Sigmoid colon (tissue), 7 donors: ENCODE measurements around the gene MIOX. TPM values are rescaled to one million over a fixed set of nuclear protein-coding genes. Genes with fewer than 3 reads are reported as not detected.

ENCODE experiments used
- DNase-seq: peaks from one replicate; pipeline ENCODE4 v3.0.0-alpha.2; 2019
- H3K27ac ChIP-seq, 4 donors: fragments of 200-600 bp; sonication (generic); one replicate each; pipeline ENCODE4 v1.5.1; 2016 to 2019; ENCODE audit warnings: mild to moderate bottlenecking in 1 of 4
- H3K27me3 ChIP-seq, 3 donors: fragments of 200-600 bp; sonication (generic); one replicate each; pipeline ENCODE4 v1.5.1; 2019; ENCODE audit warnings: mild to moderate bottlenecking in 1 of 3
- H3K36me3 ChIP-seq, 4 donors: fragments of 200-600 bp; sonication (generic); one replicate each; pipeline ENCODE4 v1.5.1; 2016 to 2019
- H3K4me1 ChIP-seq, 4 donors: fragments of 200-600 bp; sonication (generic); one replicate each; pipeline ENCODE4 v1.5.1; 2017 to 2019
- H3K4me3 ChIP-seq, 4 donors: fragments of 200-600 bp; sonication (generic); one replicate each; pipeline ENCODE4 v1.5.1; 2017 to 2019; ENCODE audit warnings: mild to moderate bottlenecking in 2 of 4, moderate library complexity in 1 of 4
- H3K9me3 ChIP-seq, 4 donors: fragments of 200-600 bp in 3 of 4; sonication (generic) in 3 of 4; one replicate each; pipeline versions ENCODE4 v1.5.1 to v1.6.1; 2013 to 2019
- EP300 ChIP-seq, 4 donors: sonication (generic); formaldehyde crosslinking; IDR thresholded peaks; one replicate each; pipeline ENCODE4 v1.6.1; 2017; ENCODE audit warnings: antibody characterized with exemption in 4 of 4
- POLR2A ChIP-seq, 2 donors: fragments of 450-650 bp; IDR thresholded peaks; one replicate each; pipeline ENCODE4 v1.6.1; 2016; ENCODE audit warnings: antibody characterized with exemption in 2 of 2, mild to moderate bottlenecking in 2 of 2, moderate library complexity in 2 of 2
- POLR2AphosphoS5 ChIP-seq, 4 donors: sonication (generic); formaldehyde crosslinking; IDR thresholded peaks; one replicate each; pipeline ENCODE4 v1.6.1; 2017; ENCODE audit warnings: antibody characterized with exemption in 4 of 4
- WGBS, 2 donors: extraction: QIAGEN DNeasy Blood & Tissue Kit; methylation state at CpG; one replicate each; pipeline ENCODE4 v1.1.7; 2013; 5-methylcytosine and 5-hydroxymethylcytosine counted together
- intact Hi-C: fragments of 100-400 bp; cut with DNase I; formaldehyde crosslinking; loops from one replicate; pipeline ENCODE4 v1.15.1; 2023
- polyA plus RNA-seq, 3 donors: library from polyadenylated mRNA; stranded (reverse); fragments of 200-250 nt; gene quantifications; one replicate each; pipeline ENCODE4 v1.2.3, GENCODE V29; 2013
- total RNA-seq, 4 donors: library from RNA; depleted of rRNA; stranded (reverse); fragments of >200 nt; gene quantifications; one replicate each; pipeline ENCODE4 v1.1.0, GENCODE V29; 2016
- TF ChIP-seq, protein P1 (sequence below), 4 experiments: fragments of 450-650 bp in 3 of 4; fragments of 200-600 bp in 1 of 4; IDR thresholded peaks; one replicate each; pipeline ENCODE4 v1.5.1; 2016 to 2019; ENCODE audit warnings: antibody characterized with exemption in 4 of 4, mild to moderate bottlenecking in 3 of 4, moderate library complexity in 2 of 4
- donor health status: healthy with polysubstance abuse.
- donor health status: Bipolar disorder and iron deficiency.
- donor health status: healthy.

The MIOX gene
- total and polyA plus RNA-seq, 7 donors = 0.20 TPM; not detected in 6

DNA sequence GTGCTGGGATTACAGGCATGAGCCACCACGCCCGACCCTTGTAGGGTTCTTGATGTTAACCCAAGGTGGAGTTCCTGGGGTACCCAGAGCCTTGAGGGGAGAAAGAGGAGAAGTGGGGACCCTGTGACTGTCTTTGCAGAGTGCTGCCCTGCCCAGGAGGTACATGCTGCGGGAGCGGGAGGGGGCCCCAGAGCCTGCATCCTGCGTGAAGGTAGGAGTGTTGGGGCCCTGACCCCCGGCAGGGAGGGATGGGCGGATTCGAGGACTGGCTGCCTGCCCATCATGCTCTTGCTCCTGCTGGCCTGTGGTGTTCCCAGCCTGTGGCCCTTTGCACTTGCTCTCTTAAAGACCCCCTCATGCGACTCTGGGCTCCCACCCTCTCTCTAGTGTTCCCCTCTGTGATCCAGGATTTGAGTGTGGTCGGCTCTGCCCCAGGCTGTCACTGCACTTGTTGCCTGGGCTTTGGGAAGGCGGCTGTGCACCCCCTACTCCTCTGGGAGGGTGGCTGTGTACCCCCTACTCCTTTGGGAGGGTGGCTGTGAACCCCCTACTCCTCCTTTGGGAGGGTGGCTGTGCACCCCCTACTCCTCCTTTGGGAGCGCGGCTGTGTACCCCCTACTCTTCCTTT, 34.3 kb downstream of the MIOX start:
- intact Hi-C loops = no loop called here
- Histone ChIP-seq H3K27ac (no peak overlapping the region), H3K4me1 (peaks cover 0 to 22% (median 14%) of the 10 kb centered on the region in 4 donors), H3K36me3 (peaks cover 45 to 80% (median 54%) of the 10 kb centered on the region in 4 donors), H3K9me3 (no peaks in the 10 kb centered on the region), H3K4me3 (no peak overlapping the region), H3K27me3 (no peaks in the 10 kb centered on the region)
- DNase-seq = no peak
- TF ChIP-seq EP300 (IDR thresholded peaks at IDR 0.05) (no peak), POLR2A (IDR thresholded peaks at IDR 0.05) (no peak), POLR2AphosphoS5 (IDR thresholded peaks at IDR 0.05) (no peak)
- TF ChIP-seq, protein P1, sequence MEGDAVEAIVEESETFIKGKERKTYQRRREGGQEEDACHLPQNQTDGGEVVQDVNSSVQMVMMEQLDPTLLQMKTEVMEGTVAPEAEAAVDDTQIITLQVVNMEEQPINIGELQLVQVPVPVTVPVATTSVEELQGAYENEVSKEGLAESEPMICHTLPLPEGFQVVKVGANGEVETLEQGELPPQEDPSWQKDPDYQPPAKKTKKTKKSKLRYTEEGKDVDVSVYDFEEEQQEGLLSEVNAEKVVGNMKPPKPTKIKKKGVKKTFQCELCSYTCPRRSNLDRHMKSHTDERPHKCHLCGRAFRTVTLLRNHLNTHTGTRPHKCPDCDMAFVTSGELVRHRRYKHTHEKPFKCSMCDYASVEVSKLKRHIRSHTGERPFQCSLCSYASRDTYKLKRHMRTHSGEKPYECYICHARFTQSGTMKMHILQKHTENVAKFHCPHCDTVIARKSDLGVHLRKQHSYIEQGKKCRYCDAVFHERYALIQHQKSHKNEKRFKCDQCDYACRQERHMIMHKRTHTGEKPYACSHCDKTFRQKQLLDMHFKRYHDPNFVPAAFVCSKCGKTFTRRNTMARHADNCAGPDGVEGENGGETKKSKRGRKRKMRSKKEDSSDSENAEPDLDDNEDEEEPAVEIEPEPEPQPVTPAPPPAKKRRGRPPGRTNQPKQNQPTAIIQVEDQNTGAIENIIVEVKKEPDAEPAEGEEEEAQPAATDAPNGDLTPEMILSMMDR (IDR thresholded peaks at IDR 0.05) = no peak
- 93 to 95% methylated on average over 13 of the region's 13 CpGs for WGBS, 2 donors

DNA sequence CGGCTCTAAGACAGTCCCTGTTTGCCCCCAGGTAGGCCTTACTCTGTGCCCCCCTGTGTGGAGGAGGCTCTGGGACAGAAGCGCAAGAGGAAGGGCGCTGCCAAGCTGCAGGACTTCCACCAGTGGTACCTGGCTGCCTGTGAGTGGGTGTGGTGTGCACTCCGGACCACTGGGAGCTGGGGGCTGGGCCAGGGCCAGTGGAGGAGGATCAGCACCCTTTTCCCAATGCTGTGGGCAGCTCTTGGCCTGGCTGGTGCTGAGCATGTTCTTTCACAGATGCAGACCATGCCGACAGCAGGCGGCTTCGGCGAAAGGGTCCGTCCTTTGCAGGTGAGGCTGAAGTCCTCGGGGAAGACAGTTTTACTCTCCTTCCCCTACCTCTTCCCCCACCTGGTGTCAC, 35.1 kb downstream of the MIOX start:
- peaks cover 45 to 75% (median 53%) of the 10 kb centered on the region in 4 donors for H3K36me3 ChIP-seq
- no peak overlapping the region for H3K4me3 ChIP-seq
- TF ChIP-seq EP300 (IDR thresholded peaks at IDR 0.05) (no peak), POLR2AphosphoS5 (IDR thresholded peaks at IDR 0.05) (no peak), POLR2A (IDR thresholded peaks at IDR 0.05) (no peak)
- TF ChIP-seq, protein P1 (IDR thresholded peaks at IDR 0.05) = no peak
- WGBS, 2 donors = 88 to 95% methylated on average over 10 of the region's 10 CpGs
- H3K4me1 ChIP-seq = peaks cover 0 to 30% (median 20%) of the 10 kb centered on the region in 4 donors
- no peak for DNase-seq
- no peaks in the 10 kb centered on the region for H3K9me3 ChIP-seq
- no peaks in the 10 kb centered on the region for H3K27me3 ChIP-seq
- no peak overlapping the region for H3K27ac ChIP-seq
- intact Hi-C loops = no loop called here

DNA sequence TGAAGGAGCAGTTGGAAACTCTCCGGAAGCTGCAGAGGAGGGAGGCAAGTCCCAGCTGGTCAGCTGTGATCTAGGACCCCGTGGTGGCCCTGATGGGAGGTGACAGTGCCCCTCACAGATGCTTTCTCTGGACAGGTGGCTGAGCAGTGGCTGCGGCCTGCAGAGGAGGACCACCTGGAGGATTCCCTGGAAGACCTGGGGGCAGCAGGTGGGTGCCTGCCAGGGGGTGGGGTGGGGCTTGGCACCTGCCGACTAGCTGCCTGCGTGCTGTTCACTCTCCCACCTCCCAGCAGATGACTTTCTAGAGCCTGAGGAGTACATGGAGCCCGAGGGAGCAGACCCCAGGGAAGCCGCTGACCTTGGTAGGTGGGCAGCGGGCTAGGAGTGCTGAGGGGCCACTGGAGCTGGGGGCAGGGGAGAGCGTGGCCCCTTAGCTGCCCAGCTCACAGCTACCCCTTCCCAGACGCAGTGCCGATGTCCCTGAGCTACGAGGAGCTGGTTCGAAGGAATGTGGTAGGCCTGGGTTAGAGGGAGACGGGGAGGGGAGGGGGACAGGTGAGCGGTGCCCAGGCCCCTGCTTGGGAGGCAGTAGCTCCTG, 35.6 kb downstream of the MIOX start:
- no peaks in the 10 kb centered on the region for H3K9me3 ChIP-seq
- no peaks in the 10 kb centered on the region for H3K27me3 ChIP-seq
- H3K27ac ChIP-seq = no peak overlapping the region
- no peak for DNase-seq
- intact Hi-C loops = no loop called here
- 88 to 94% methylated on average over 15 of the region's 15 CpGs for WGBS, 2 donors
- H3K4me1 ChIP-seq = peaks cover 0 to 36% (median 25%) of the 10 kb centered on the region in 4 donors
- TF ChIP-seq EP300 (IDR thresholded peaks at IDR 0.05) = no peak
- TF ChIP-seq POLR2AphosphoS5 (IDR thresholded peaks at IDR 0.05) = no peak
- no peak for TF ChIP-seq POLR2A (IDR thresholded peaks at IDR 0.05)
- TF ChIP-seq, protein P1 (IDR thresholded peaks at IDR 0.05) = no peak
- no peak overlapping the region for H3K4me3 ChIP-seq
- peaks cover 45 to 69% (median 50%) of the 10 kb centered on the region in 4 donors for H3K36me3 ChIP-seq

DNA sequence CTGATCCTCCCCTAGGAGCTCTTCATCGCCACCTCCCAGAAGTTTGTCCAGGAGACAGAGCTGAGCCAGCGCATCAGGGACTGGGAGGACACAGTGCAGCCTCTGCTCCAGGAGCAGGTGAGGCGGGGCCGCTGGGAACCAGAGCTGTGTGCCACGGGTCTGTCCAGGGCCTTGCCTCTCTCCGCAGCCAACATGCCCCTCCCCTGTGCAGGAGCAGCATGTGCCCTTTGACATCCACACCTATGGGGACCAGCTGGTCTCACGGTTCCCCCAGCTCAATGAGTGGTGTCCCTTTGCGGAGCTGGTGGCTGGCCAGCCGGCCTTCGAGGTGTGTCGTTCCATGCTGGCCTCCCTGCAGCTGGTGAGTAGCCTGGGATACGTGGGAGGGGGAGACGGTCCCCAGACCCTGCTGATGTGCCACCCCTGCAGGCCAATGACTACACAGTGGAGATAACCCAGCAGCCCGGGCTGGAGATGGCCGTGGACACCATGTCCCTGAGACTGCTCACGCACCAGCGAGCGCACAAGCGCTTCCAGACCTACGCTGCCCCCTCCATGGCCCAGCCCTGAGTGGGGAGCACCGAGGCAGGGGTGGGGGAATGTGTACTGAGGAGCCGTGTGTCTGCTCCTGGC, 36.3 kb downstream of the MIOX start:
- no peaks in the 10 kb centered on the region for H3K9me3 ChIP-seq
- TF ChIP-seq, protein P1 (IDR thresholded peaks at IDR 0.05) = no peak
- TF ChIP-seq POLR2AphosphoS5 (IDR thresholded peaks at IDR 0.05) = no peak
- TF ChIP-seq EP300 (IDR thresholded peaks at IDR 0.05) = no peak
- TF ChIP-seq POLR2A (IDR thresholded peaks at IDR 0.05) = no peak
- H3K27ac ChIP-seq = no peak overlapping the region
- H3K27me3 ChIP-seq = no peaks in the 10 kb centered on the region
- peaks cover 0 to 38% (median 26%) of the 10 kb centered on the region in 4 donors for H3K4me1 ChIP-seq
- DNase-seq = no peak
- H3K4me3 ChIP-seq = no peak overlapping the region
- intact Hi-C loops = no loop called here
- peaks cover 39 to 63% (median 44%) of the 10 kb centered on the region in 4 donors for H3K36me3 ChIP-seq
- 73 to 89% methylated on average over 22 of the region's 22 CpGs for WGBS, 2 donors
